ENCODE measurements around the gene ASB4. TPM values are rescaled to one million over a fixed set of nuclear protein-coding genes. Genes with fewer than 3 reads are reported as not detected.

Gene ASB4
- total RNA-seq, 1 donor from 2014 or later, result 0.21 TPM

GRCh38 chr7:95527776-95528250, 42.1 kb downstream of the ASB4 start:
- Mint-ChIP-seq H3K27ac (ENCODE audit: unreplicated experiment) (no peak overlapping the region), H3K4me3 (no peak overlapping the region), H3K36me3 (ENCODE audit: low read depth) (no peaks in the 10 kb centered on the region), H3K4me1 (peaks cover 22% of the 10 kb centered on the region), H3K27me3 (ENCODE audit: low read depth) (no peaks in the 10 kb centered on the region), H3K9me3 (peaks cover 3% of the 10 kb centered on the region)
- TF ChIP-seq CTCF (conservative IDR thresholded peaks at IDR 0.05), result no peak
- DNase-seq (ENCODE audit: low read depth, low spot score), result no peak

GRCh38 chr7:95529701-95530100, 44.0 kb downstream of the ASB4 start:
- no peak overlapping the region for H3K4me3 Mint-ChIP-seq
- H3K4me1 Mint-ChIP-seq, result peaks cover 22% of the 10 kb centered on the region
- H3K36me3 Mint-ChIP-seq (ENCODE audit: low read depth), result no peaks in the 10 kb centered on the region
- H3K9me3 Mint-ChIP-seq, result no peaks in the 10 kb centered on the region
- H3K27ac Mint-ChIP-seq (ENCODE audit: unreplicated experiment), result no peak overlapping the region
- H3K27me3 Mint-ChIP-seq (ENCODE audit: low read depth), result no peaks in the 10 kb centered on the region
- no peak for DNase-seq (ENCODE audit: low read depth, low spot score)
- TF ChIP-seq CTCF (conservative IDR thresholded peaks at IDR 0.05), result no peak

GRCh38 chr7:95530881-95531280, 45.1 kb downstream of the ASB4 start:
- no peak overlapping the region for H3K27ac Mint-ChIP-seq (ENCODE audit: unreplicated experiment)
- H3K9me3 Mint-ChIP-seq, result no peaks in the 10 kb centered on the region
- H3K4me1 Mint-ChIP-seq, result peaks cover 16% of the 10 kb centered on the region
- no peak overlapping the region for H3K4me3 Mint-ChIP-seq
- H3K36me3 Mint-ChIP-seq (ENCODE audit: low read depth), result no peaks in the 10 kb centered on the region
- no peak for DNase-seq (ENCODE audit: low read depth, low spot score)
- no peak for TF ChIP-seq CTCF (conservative IDR thresholded peaks at IDR 0.05)
- H3K27me3 Mint-ChIP-seq (ENCODE audit: low read depth), result no peaks in the 10 kb centered on the region

GRCh38 chr7:95531605-95532219, 46.0 kb downstream of the ASB4 start:
- H3K4me3 Mint-ChIP-seq, result no peak overlapping the region
- no peak for TF ChIP-seq CTCF (conservative IDR thresholded peaks at IDR 0.05)
- H3K27ac Mint-ChIP-seq (ENCODE audit: unreplicated experiment), result no peak overlapping the region
- H3K36me3 Mint-ChIP-seq (ENCODE audit: low read depth), result no peaks in the 10 kb centered on the region
- no peaks in the 10 kb centered on the region for H3K9me3 Mint-ChIP-seq
- no peak for DNase-seq (ENCODE audit: low read depth, low spot score)
- H3K27me3 Mint-ChIP-seq (ENCODE audit: low read depth), result no peaks in the 10 kb centered on the region
- H3K4me1 Mint-ChIP-seq, result peaks cover 10% of the 10 kb centered on the region

- Mint-ChIP-seq H3K4me3 (no peak overlapping the region), H3K36me3 (ENCODE audit: low read depth) (no peaks in the 10 kb centered on the region), H3K27me3 (ENCODE audit: low read depth) (peaks cover 4% of the 10 kb centered on the region), H3K4me1 (no peaks in the 10 kb centered on the region), H3K9me3 (no peaks in the 10 kb centered on the region), H3K27ac (ENCODE audit: unreplicated experiment) (no peak overlapping the region)
- DNase-seq (ENCODE audit: low read depth, low spot score), result no peak
- no peak for TF ChIP-seq CTCF (conservative IDR thresholded peaks at IDR 0.05)
These were observed 49.1 kb downstream of the ASB4 start for GRCh38 chr7:95534796-95535195.

All from neural crest cell (in vitro differentiated cells).